Liver (tissue), 3 donors: ENCODE results near the gene CCDC39.

Source experiments
- CTCF ChIP-seq: fragments of 150-350 bp; IDR thresholded peaks from 2 replicates; pipeline ENCODE4 v1.5.1; 2017; ENCODE audit warnings: improper control_type of control experiment, low read depth, low read length; ENCODE audit not compliant: missing input control
- GABPA ChIP-seq, 2 donors: IDR thresholded peaks in 1 of 2; conservative IDR thresholded peaks in 1 of 2; 2 replicates each; pipeline ENCODE4 v1.6.1; 2016; ENCODE audit warnings: antibody characterized with exemption in 2 of 2, mild to moderate bottlenecking in 1 of 2, moderate library complexity in 1 of 2
- MAX ChIP-seq: IDR thresholded peaks from 2 replicates; pipeline ENCODE4 v1.6.1; 2016; ENCODE audit warnings: antibody characterized with exemption
- RAD21 ChIP-seq, 2 donors: IDR thresholded peaks; 2 replicates each; pipeline ENCODE4 v1.6.1; 2016; ENCODE audit warnings: antibody characterized with exemption in 2 of 2, mild to moderate bottlenecking in 2 of 2
- REST ChIP-seq: IDR thresholded peaks from 2 replicates; pipeline ENCODE4 v1.6.1; 2016; ENCODE audit warnings: antibody characterized with exemption, mild to moderate bottlenecking
- YY1 ChIP-seq: IDR thresholded peaks from 2 replicates; pipeline ENCODE4 v1.6.1; 2016; ENCODE audit warnings: antibody characterized with exemption, mild to moderate bottlenecking
- donor health status: healthy.
- donor health status: healthy.

GRCh38 chr3:180619723-180620122 lies 59.6 kb downstream of the CCDC39 start:
- TF ChIP-seq REST: no peak
- TF ChIP-seq MAX: no peak
- TF ChIP-seq CTCF: no peak
- no peak for TF ChIP-seq YY1
- no peak for TF ChIP-seq RAD21 (IDR thresholded peaks at IDR 0.05)
- TF ChIP-seq GABPA (IDR thresholded peaks at IDR 0.05 in 1 of 2, conservative IDR thresholded peaks at IDR 0.05 in 1 of 2): no peak
